Esophagus squamous epithelium (tissue), 5 donors: Measurements from ENCODE around the gene MTHFSD. TPM values are rescaled to one million over a fixed set of nuclear protein-coding genes. Genes with fewer than 3 reads are reported as not detected.

Experiments
- DNase-seq: peaks from one replicate; lab custom pipeline; 2025; lab: John Stamatoyannopoulos, UW
- H3K27ac ChIP-seq, 4 donors: fragments of 200-600 bp; sonication (generic); one replicate each; pipeline ENCODE4 v1.5.1; 2016 to 2019; ENCODE audit warnings: mild to moderate bottlenecking in 1 of 4
- H3K27me3 ChIP-seq, 4 donors: fragments of 200-600 bp; sonication (generic); 1 replicate in 3 of 4; 2 replicates in 1 of 4; pipeline versions ENCODE4 v1.5.1 to v1.6.0; 2017 to 2021; ENCODE audit warnings: antibody characterized with exemption in 1 of 4
- H3K36me3 ChIP-seq, 3 donors: fragments of 200-600 bp; sonication (generic); one replicate each; pipeline ENCODE4 v1.5.1; 2016 to 2019
- H3K4me1 ChIP-seq, 3 donors: fragments of 200-600 bp; sonication (generic); one replicate each; pipeline ENCODE4 v1.5.1; 2017 to 2019
- H3K4me3 ChIP-seq, 4 donors: fragments of 200-600 bp; sonication (generic); 1 replicate in 3 of 4; 2 replicates in 1 of 4; pipeline ENCODE4 v1.5.1; 2016 to 2019; ENCODE audit warnings: mild to moderate bottlenecking in 2 of 4, moderate library complexity in 1 of 4
- H3K9me3 ChIP-seq, 3 donors: fragments of 200-600 bp; sonication (generic); one replicate each; pipeline ENCODE4 v1.5.1; 2016 to 2019
- CTCF ChIP-seq, 6 experiments: fragments of 450-650 bp in 4 of 6; fragments of 200-600 bp in 2 of 6; sonication (generic) in 2 of 6; IDR thresholded peaks; one replicate each; pipeline ENCODE4 v1.5.1; 2016 to 2019; ENCODE audit warnings: antibody characterized with exemption in 6 of 6, mild to moderate bottlenecking in 4 of 6, moderate library complexity in 4 of 6
- POLR2A ChIP-seq, 4 donors: fragments of 450-650 bp; IDR thresholded peaks; one replicate each; pipeline ENCODE4 v1.6.1; 2017; ENCODE audit warnings: antibody characterized with exemption in 4 of 4, mild to moderate bottlenecking in 4 of 4, moderate library complexity in 3 of 4
- WGBS, 2 donors: methylation state at CpG; one replicate each; pipeline ENCODE4 v1.1.5; 2018; 5-methylcytosine and 5-hydroxymethylcytosine counted together
- intact Hi-C: fragments of 100-400 bp; cut with DNase I; formaldehyde crosslinking; loops from one replicate; pipeline ENCODE4 v1.15.0; 2022
- total RNA-seq, 4 donors: library from RNA; depleted of rRNA; stranded (reverse); fragments of >200 nt; gene quantifications; one replicate each; pipeline ENCODE4 v1.1.0, GENCODE V29; 2016
- donor health status: DM: yes; HTN: yes; CAD: no.

Gene MTHFSD
- total RNA-seq, 4 donors from 2014 or later = 10.7 to 17.7 (median 14.8) TPM

DNA sequence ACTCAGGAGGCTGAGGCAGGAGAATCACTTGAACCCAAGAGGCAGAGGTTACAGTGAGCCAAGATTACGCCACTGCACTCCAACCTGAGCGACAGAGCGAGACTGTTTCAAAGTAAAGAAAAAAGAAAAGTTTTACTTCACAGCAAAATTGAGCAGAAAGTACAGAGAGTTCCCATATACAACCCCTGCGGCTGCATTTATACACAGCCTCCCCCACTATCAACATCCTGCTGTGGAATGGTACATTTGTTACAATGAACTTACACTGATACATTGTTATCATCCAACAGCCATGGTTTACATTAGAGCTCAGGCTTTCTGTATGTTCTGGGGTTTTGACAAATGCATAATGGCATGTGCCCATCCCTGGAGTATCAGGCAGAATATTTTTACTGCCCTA, 2.6 kb upstream of the MTHFSD start:
- DNase-seq = no peak
- no peak overlapping the region for H3K27ac ChIP-seq
- 72 to 78% methylated on average over 4 of the region's 4 CpGs for WGBS, 2 donors
- intact Hi-C loops = no loop called here
- H3K9me3 ChIP-seq = no peaks in the 10 kb centered on the region
- no peak overlapping the region for H3K4me3 ChIP-seq
- H3K36me3 ChIP-seq = peaks cover 0 to 3% (median 0%) of the 10 kb centered on the region in 3 donors
- H3K27me3 ChIP-seq = peaks cover 0 to 45% (median 0%) of the 10 kb centered on the region in 4 donors
- peaks cover 10 to 30% (median 12%) of the 10 kb centered on the region in 3 donors for H3K4me1 ChIP-seq
- TF ChIP-seq POLR2A (IDR thresholded peaks at IDR 0.05) (no peak), CTCF (IDR thresholded peaks at IDR 0.05) (no peak)

DNA sequence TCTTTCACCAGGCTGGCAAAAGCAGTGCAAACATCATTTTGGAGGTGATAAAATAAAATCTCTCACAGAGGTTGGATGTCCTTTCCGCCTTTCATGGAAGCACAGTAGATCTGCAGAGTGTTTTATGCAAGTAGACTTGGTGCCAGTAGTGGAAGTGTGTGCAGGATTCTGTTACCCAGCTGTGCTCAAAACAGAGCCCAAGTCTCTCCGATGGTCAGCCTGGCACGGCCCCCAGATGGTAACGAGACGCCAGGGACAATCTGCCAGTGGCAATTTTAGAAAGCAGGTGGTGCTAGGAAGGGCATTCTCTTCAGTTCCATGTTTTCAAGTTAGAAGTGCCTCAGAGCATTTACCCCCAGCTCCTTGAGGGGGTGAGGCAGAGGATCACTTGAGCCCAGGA, 1.5 kb upstream of the MTHFSD start:
- TF ChIP-seq POLR2A (IDR thresholded peaks at IDR 0.05) (no peak), CTCF (IDR thresholded peaks at IDR 0.05) (no peak)
- no peak for DNase-seq
- peaks cover 10 to 30% (median 12%) of the 10 kb centered on the region in 3 donors for H3K4me1 ChIP-seq
- no peak overlapping the region for H3K4me3 ChIP-seq
- intact Hi-C loops = no loop called here
- H3K27me3 ChIP-seq = peaks cover 0 to 38% (median 0%) of the 10 kb centered on the region in 4 donors
- no peaks in the 10 kb centered on the region for H3K9me3 ChIP-seq
- peaks cover 0 to 12% (median 0%) of the 10 kb centered on the region in 3 donors for H3K36me3 ChIP-seq
- no peak overlapping the region for H3K27ac ChIP-seq
- 53 to 77% methylated on average over 4 to 5 of the region's 5 CpGs for WGBS, 2 donors

DNA sequence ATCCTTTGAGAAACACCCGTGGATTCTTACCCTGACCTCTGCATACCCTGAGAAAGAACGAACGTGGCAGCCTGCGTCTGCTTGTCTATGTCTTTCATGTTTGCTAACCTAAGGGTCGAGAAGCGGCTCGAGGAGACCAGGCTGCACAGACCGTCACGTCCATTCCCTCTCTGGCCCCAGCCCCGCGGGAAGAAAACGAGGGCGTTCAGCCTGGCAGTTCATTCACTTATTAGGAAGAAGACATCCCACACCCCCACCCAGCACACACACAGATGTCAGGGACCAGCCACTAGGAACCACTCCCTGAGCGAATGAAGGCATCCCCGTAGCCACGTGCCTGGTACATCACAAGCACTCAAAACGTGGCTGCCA, 655 bp upstream of the MTHFSD start:
- Histone ChIP-seq H3K4me3 (peak overlapping the region; percentile 74 to 97 (median 88)), H3K27ac (peak overlapping the region; percentile 92 to 97 (median 94)), H3K9me3 (no peaks in the 10 kb centered on the region), H3K36me3 (peaks cover 0 to 21% (median 0%) of the 10 kb centered on the region in 3 donors), H3K27me3 (peaks cover 0 to 29% (median 0%) of the 10 kb centered on the region in 4 donors), H3K4me1 (peaks cover 10 to 30% (median 12%) of the 10 kb centered on the region in 3 donors)
- 25 to 33% methylated on average over 9 to 17 of the region's 17 CpGs for WGBS, 2 donors
- no peak for TF ChIP-seq POLR2A (IDR thresholded peaks at IDR 0.05)
- no peak for TF ChIP-seq CTCF (IDR thresholded peaks at IDR 0.05)
- intact Hi-C loops = no loop called here
- DNase-seq = no peak

GRCh38 chr16:86554599-86554916, 477 bp downstream of the MTHFSD start:
- intact Hi-C loops = no loop called here
- H3K27me3 ChIP-seq = peaks cover 0 to 18% (median 0%) of the 10 kb centered on the region in 4 donors
- H3K4me1 ChIP-seq = peaks cover 10 to 30% (median 12%) of the 10 kb centered on the region in 3 donors
- H3K9me3 ChIP-seq = no peaks in the 10 kb centered on the region
- H3K36me3 ChIP-seq = peaks cover 0 to 32% (median 6%) of the 10 kb centered on the region in 3 donors
- peak overlapping the region; percentile 74 to 97 (median 88) for H3K4me3 ChIP-seq
- DNase-seq = no peak
- peak overlapping the region; percentile 92 to 97 (median 94) for H3K27ac ChIP-seq
- WGBS, 2 donors = 5 to 6% methylated on average over 10 of the region's 10 CpGs
- TF ChIP-seq POLR2A (IDR thresholded peaks at IDR 0.05) (no peak), CTCF (IDR thresholded peaks at IDR 0.05) (no peak)

DNA sequence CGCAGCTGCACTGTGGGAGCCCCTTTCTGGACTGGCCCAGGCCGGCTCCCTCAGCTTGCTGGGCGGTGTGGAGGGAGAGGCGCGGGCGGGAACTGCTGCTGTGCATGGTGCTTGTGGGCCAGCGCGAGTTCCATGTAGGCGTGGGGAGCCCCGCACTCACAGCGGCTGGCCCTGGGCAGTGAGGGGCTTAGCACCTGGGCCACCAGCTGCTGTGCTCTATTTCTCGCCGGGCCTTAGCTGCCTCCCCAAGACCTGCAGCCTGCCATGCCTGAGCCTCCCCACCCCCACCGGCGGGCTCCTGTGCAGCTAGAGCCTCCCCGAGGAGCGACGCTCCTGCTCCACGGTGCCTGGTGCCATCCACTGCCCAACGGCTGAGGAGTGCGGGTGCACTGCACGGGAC, 1.7 kb downstream of the MTHFSD start:
- H3K27me3 ChIP-seq = peaks cover 0 to 6% (median 0%) of the 10 kb centered on the region in 4 donors
- intact Hi-C loops = no loop called here
- H3K36me3 ChIP-seq = peaks cover 0 to 44% (median 12%) of the 10 kb centered on the region in 3 donors
- TF ChIP-seq POLR2A (IDR thresholded peaks at IDR 0.05) (no peak), CTCF (IDR thresholded peaks at IDR 0.05) (no peak)
- WGBS, 2 donors = 80 to 83% methylated on average over 1 of the region's 22 CpGs
- no peak overlapping the region for H3K4me3 ChIP-seq
- peaks cover 10 to 30% (median 12%) of the 10 kb centered on the region in 3 donors for H3K4me1 ChIP-seq
- H3K27ac ChIP-seq = no peak overlapping the region
- no peaks in the 10 kb centered on the region for H3K9me3 ChIP-seq
- DNase-seq = no peak
